GM12878 (cell line): Measurements from ENCODE around the gene NQO1. TPM values are rescaled to one million over a fixed set of nuclear protein-coding genes. Genes with fewer than 3 reads are reported as not detected.
"Not testable (repeated sequence)": the region's sequence is repeated elsewhere in the genome, so short reads cannot be mapped to it uniquely, and the experiment has no call there.

Experiments used
- ATAC-seq: fragments of 200-7000 bp; cut with Tn5 transposase; 3 replicates; pipeline ENCODE4 v1.9.1; 2020; ENCODE audit warnings: mild to moderate bottlenecking, moderate library complexity
- BruUV-seq: library from RNA; stranded (reverse); fragments of 400-500 nt; replicated peaks from 2 replicates; lab custom pipeline; 2021; lab: Mats Ljungman, UMichigan
- CTCF ChIA-PET: fragments of 300-600 bp; sonication (Branson Sonifier 250); formaldehyde crosslinking; extraction: SDS; loops from one replicate; lab custom pipeline; 2021; ENCODE audit warnings: inconsistent platforms; lab: Yijun Ruan, JAX
- POLR2A ChIA-PET: fragments of 350-600 bp; formaldehyde crosslinking; extraction: SDS; loops from one replicate; lab custom pipeline; 2021; ENCODE audit warnings: inconsistent platforms; lab: Charles Lee
- RAD21 ChIA-PET: fragments of 300-600 bp; sonication (Branson Sonifier 250); formaldehyde crosslinking; loops from one replicate; lab custom pipeline; 2023; ENCODE audit warnings: antibody characterized with exemption; ENCODE audit not compliant: unreplicated experiment; lab: Charles Lee
- SMC1A ChIA-PET: fragments of 300-600 bp; sonication (Branson Sonifier 250); formaldehyde crosslinking; loops from one replicate; lab custom pipeline; 2023; ENCODE audit not compliant: unreplicated experiment, uncharacterized antibody; lab: Charles Lee
- DNase-seq: peaks from one replicate; pipeline ENCODE4 v3.0.0-alpha.2; 2011; ENCODE audit warnings: low read depth, low spot score
- FAIRE-seq: peaks from 3 replicates; lab custom pipeline; 2011; peaks lifted over from hg19 to GRCh38; lab: Jason Lieb, UNC
- H2AFZ ChIP-seq: 2 replicates; pipeline ENCODE4 v1.6.0; 2011; ENCODE audit warnings: low read depth, low read length, control low read depth; ENCODE audit not compliant: control insufficient read depth
- H3K27ac ChIP-seq: 2 replicates; pipeline ENCODE4 v1.5.1; 2011; ENCODE audit warnings: control low read depth; ENCODE audit not compliant: control insufficient read depth, insufficient read depth
- H3K27me3 ChIP-seq, 2 experiments: replicated peaks in 1 of 2; 2 replicates each; pipeline versions ENCODE4 v1.6.0 to v1.6.1; 2011; ENCODE audit warnings: low read length in 1 of 2; ENCODE audit not compliant: control insufficient read depth in 2 of 2, insufficient read depth in 2 of 2
- H3K36me3 ChIP-seq, 2 experiments: 2 replicates each; pipeline ENCODE4 v1.5.1; 2011; ENCODE audit warnings: low read length in 1 of 2; ENCODE audit not compliant: control insufficient read depth in 2 of 2, insufficient read depth in 2 of 2
- H3K4me1 ChIP-seq: 2 replicates; pipeline ENCODE4 v1.6.1; 2011; ENCODE audit warnings: mild to moderate bottlenecking, low read length, moderate library complexity, mixed read lengths; ENCODE audit not compliant: control insufficient read depth, insufficient read depth
- H3K4me2 ChIP-seq: 2 replicates; pipeline ENCODE4 v1.6.0; 2011; ENCODE audit warnings: control low read depth; ENCODE audit not compliant: control insufficient read depth, insufficient read depth
- H3K4me3 ChIP-seq: fragments of 200-600 bp; sonication (generic); 2 replicates; pipeline ENCODE4 v1.5.1; 2016
- H3K79me2 ChIP-seq: 2 replicates; pipeline ENCODE4 v1.6.0; 2011; ENCODE audit warnings: low read length; ENCODE audit not compliant: control insufficient read depth, insufficient read depth
- H3K9ac ChIP-seq: 2 replicates; pipeline ENCODE4 v1.8.0; 2011; ENCODE audit warnings: low read length, control low read depth, mixed read lengths; ENCODE audit not compliant: control insufficient read depth, insufficient read depth
- H3K9me3 ChIP-seq: replicated peaks from 3 replicates; pipeline ENCODE4 v1.5.1; 2011; ENCODE audit warnings: mild to moderate bottlenecking, low read length; ENCODE audit not compliant: control insufficient read depth, insufficient read depth
- H4K20me1 ChIP-seq: 2 replicates; pipeline ENCODE4 v1.6.0; 2011; ENCODE audit not compliant: control insufficient read depth, insufficient read depth
- FOXK2 ChIP-seq: fragments of 450-650 bp; IDR thresholded peaks from 2 replicates; pipeline ENCODE4 v1.6.1; 2017; ENCODE audit warnings: mild to moderate bottlenecking, moderate library complexity
- JUNB ChIP-seq: IDR thresholded peaks from 2 replicates; pipeline ENCODE4 v1.6.1; 2016; ENCODE audit warnings: antibody characterized with exemption, mild to moderate bottlenecking
- POLR2A ChIP-seq: IDR thresholded peaks from 2 replicates; pipeline ENCODE4 v1.6.1; 2011; ENCODE audit warnings: low read depth, mild to moderate bottlenecking, low read length
- TARDBP ChIP-seq: IDR thresholded peaks from 2 replicates; pipeline ENCODE4 v1.6.1; 2016; ENCODE audit warnings: borderline replicate concordance
- USF2 ChIP-seq: IDR thresholded peaks from 2 replicates; pipeline ENCODE4 v1.6.1; 2011; ENCODE audit warnings: low read depth, low read length, improper control_type of control experiment, borderline replicate concordance
- ZBTB33 ChIP-seq: fragments of 450-650 bp; IDR thresholded peaks from 2 replicates; pipeline ENCODE4 v1.6.1; 2017; ENCODE audit warnings: mild to moderate bottlenecking
- ZNF217 ChIP-seq: fragments of 450-650 bp; IDR thresholded peaks from 2 replicates; pipeline ENCODE4 v1.6.1; 2017; ENCODE audit warnings: antibody characterized with exemption, mild to moderate bottlenecking
- ZNF622 ChIP-seq: fragments of 450-650 bp; IDR thresholded peaks from 2 replicates; pipeline ENCODE4 v1.6.1; 2017; ENCODE audit warnings: mild to moderate bottlenecking, inconsistent platforms
- WGBS: methylation state at CpG from one replicate; pipeline ENCODE4 v1.1.6; 2016; ENCODE audit warnings: low lambda C conversion rate; ENCODE audit not compliant: insufficient replicate concordance, insufficient coverage; ENCODE audit errors: missing lambda C conversion rate; 5-methylcytosine and 5-hydroxymethylcytosine counted together
- in situ Hi-C: fragments of 300-500 bp; cut with MboI; formaldehyde crosslinking; loops from 9 replicates; pipeline ENCODE4 v1.14.3; 2018; ENCODE audit warnings: mixed read lengths
- intact Hi-C: fragments of 100-400 bp; cut with micrococcal nuclease; formaldehyde crosslinking; loops from one replicate; pipeline ENCODE4 v1.14.2; 2022; ENCODE audit not compliant: unreplicated experiment
- polyA plus RNA-seq, 11 experiments: library from polyadenylated mRNA; depleted of rRNA in 4 of 11; unstranded in 6 of 11; stranded (reverse) in 5 of 11; fragments of >200 nt; fragmentation: Nextera tagmentation in 4 of 11; fragmentation: Illumina TruSeq in 1 of 11; extraction: Ambion mirVana in 4 of 11; extraction: Trizol in 1 of 11; gene quantifications; 1 replicate in 1 of 11; 2 replicates in 10 of 11; pipeline versions ENCODE4 v1.2.1 to v1.2.3, GENCODE V29; 2011 to 2016; ENCODE audit warnings: inconsistent platforms in 2 of 11, missing spikeins in 2 of 11, low read depth in 1 of 11
- total RNA-seq, 4 experiments: library from RNA; depleted of rRNA in 3 of 4; stranded (reverse); fragments of >200 nt in 3 of 4; fragmentation: Illumina TruSeq in 1 of 4; extraction: Trizol in 1 of 4; gene quantifications; 2 replicates each; pipeline versions ENCODE4 v1.2.1 to v1.2.3, GENCODE V29; 2013 to 2021

The NQO1 gene
- total and polyA plus RNA-seq, 10 of the 15 experiments (the other 5 are each of a cell fraction or from before 2014, with no cell fraction given): 24.6 to 84.9 (median 34.6) TPM

GRCh38 chr16:69761983-69762813 is 35.8 kb upstream of the NQO1 start, which contains the start of gene WWP2 (continued):
- TF ChIP-seq FOXK2: peak; percentile 29; the same call in 1 of the 2 replicates
- TF ChIP-seq ZBTB33: no peak
- peak; percentile 96 for TF ChIP-seq USF2
- peak; percentile 89 for TF ChIP-seq POLR2A
- TF ChIP-seq JUNB: no peak
- no peak for TF ChIP-seq TARDBP
- 0 out of 2 replicates have a peak, but pooled peaks have one; percentile 31 for TF ChIP-seq ZNF217
- no peak for TF ChIP-seq ZNF622
- TF ChIP-seq, all 136 proteins: peak for 57

- in situ Hi-C loops, FAIRE-seq, BruUV-seq, ATAC-seq, H3K4me1 ChIP-seq, H3K27ac ChIP-seq, H3K36me3 ChIP-seq, H3K4me3 ChIP-seq, DNase-seq, H4K20me1 ChIP-seq, H3K9me3 ChIP-seq, H3K27me3 ChIP-seq, H3K9ac ChIP-seq, H2AFZ ChIP-seq, H3K4me2 ChIP-seq, SMC1A ChIA-PET: not testable (repeated sequence)
- 72% methylated on average over 13 of the region's 13 CpGs for WGBS
- intact Hi-C loops: loop anchor here (10.0 kb wide), 1 partner anchor 423 kb away; the partner anchor contains the start of genes COG8, NIP7 and PDF
- POLR2A ChIA-PET: interaction anchor here (0.6 kb wide), 1 partner anchor 696 kb away, joined by 3 read pairs; no protein-coding TSS in a partner anchor
- CTCF ChIA-PET: interaction anchor here (6.4 to 7.8 kb wide), 2 partner anchors 46 to 361 kb away, joined by 95 to 108 read pairs; no protein-coding TSS in a partner anchor
- peaks cover 27% of the 10 kb centered on the region for H3K79me2 ChIP-seq
- RAD21 ChIA-PET: interaction anchor here (2.0 kb wide), 1 partner anchor 361 kb away, joined by 8 read pairs; no protein-coding TSS in a partner anchor
These were observed 31.0 kb upstream of the NQO1 start for GRCh38 chr16:69757375-69757774.
